Measurements from ENCODE around the gene AKR1C1.
"Not testable (repeated sequence)": the region's sequence is repeated elsewhere in the genome, so short reads cannot be mapped to it uniquely, and the experiment has no call there.

- not testable (repeated sequence) for TF ChIP-seq CTCF (IDR thresholded peaks at IDR 0.05); GABPB1 (CRISPR knock-in tag; IDR thresholded peaks at IDR 0.05); NR3C1 (CRISPR knock-in tag; conservative IDR thresholded peaks at IDR 0.05; ENCODE audit: low read depth); JUN (CRISPR knock-in tag; IDR thresholded peaks at IDR 0.05); ATF3 (CRISPR knock-in tag; conservative IDR thresholded peaks at IDR 0.05); MAX (CRISPR knock-in tag; IDR thresholded peaks at IDR 0.05); USF1 (CRISPR knock-in tag; IDR thresholded peaks at IDR 0.05); NFYB (CRISPR knock-in tag; conservative IDR thresholded peaks at IDR 0.05; ENCODE audit: low read depth)
Observed at GRCh38 chr10:4962876-4963814, at the start of gene AKR1C1.

Data from WTC11 (cell line).